Body of pancreas (tissue), 4 donors: ENCODE measurements around the gene ELK4.

Experiments used
- POLR2A ChIP-seq, 3 donors: fragments of 450-650 bp; IDR thresholded peaks; one replicate each; pipeline ENCODE4 v1.6.1; 2016; ENCODE audit warnings: antibody characterized with exemption in 3 of 3, mild to moderate bottlenecking in 2 of 3
- TF ChIP-seq, protein P1 (sequence below), 7 experiments: fragments of 450-650 bp in 4 of 7; fragments of 200-600 bp in 3 of 7; sonication (generic) in 3 of 7; IDR thresholded peaks; one replicate each; pipeline ENCODE4 v1.5.1; 2016 to 2019; ENCODE audit warnings: antibody characterized with exemption in 7 of 7

DNA sequence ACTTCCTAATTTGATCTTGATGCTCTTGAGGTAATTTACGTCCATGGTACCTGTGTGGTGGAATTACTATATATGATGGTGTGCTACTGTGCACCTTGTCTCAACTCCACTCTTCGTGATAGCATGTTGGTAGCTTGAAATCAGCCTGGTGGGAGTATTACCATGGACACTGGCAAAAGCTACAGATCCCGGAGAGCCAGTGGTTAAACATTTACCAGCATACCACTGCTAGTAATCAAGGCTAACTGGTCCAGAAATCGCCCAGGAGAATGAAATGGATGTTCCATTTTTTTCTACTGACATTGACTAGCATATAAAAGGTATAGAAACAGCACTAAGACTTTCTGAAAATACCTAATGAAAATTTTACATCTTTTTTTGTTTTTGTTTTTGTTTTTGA, 30.6 kb downstream of the ELK4 start:
- TF ChIP-seq, protein P1, sequence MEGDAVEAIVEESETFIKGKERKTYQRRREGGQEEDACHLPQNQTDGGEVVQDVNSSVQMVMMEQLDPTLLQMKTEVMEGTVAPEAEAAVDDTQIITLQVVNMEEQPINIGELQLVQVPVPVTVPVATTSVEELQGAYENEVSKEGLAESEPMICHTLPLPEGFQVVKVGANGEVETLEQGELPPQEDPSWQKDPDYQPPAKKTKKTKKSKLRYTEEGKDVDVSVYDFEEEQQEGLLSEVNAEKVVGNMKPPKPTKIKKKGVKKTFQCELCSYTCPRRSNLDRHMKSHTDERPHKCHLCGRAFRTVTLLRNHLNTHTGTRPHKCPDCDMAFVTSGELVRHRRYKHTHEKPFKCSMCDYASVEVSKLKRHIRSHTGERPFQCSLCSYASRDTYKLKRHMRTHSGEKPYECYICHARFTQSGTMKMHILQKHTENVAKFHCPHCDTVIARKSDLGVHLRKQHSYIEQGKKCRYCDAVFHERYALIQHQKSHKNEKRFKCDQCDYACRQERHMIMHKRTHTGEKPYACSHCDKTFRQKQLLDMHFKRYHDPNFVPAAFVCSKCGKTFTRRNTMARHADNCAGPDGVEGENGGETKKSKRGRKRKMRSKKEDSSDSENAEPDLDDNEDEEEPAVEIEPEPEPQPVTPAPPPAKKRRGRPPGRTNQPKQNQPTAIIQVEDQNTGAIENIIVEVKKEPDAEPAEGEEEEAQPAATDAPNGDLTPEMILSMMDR (IDR thresholded peaks at IDR 0.05) = no peak
- TF ChIP-seq POLR2A (IDR thresholded peaks at IDR 0.05) = no peak
